SK-N-SH treated with all-trans-retinoic acid at 6 μM for 48 hours (cell line): ENCODE results near the gene PNLDC1.

Experiments used
- ARNTL ChIP-seq: fragments of 450-650 bp; formaldehyde crosslinking; IDR thresholded peaks from 2 replicates; pipeline ENCODE4 v1.5.0; 2020; ENCODE audit warnings: low read depth, mild to moderate bottlenecking, moderate library complexity, borderline replicate concordance
- BACH2 ChIP-seq: fragments of 250-450 bp; sonication (Bioruptor Pico); IDR thresholded peaks from 2 replicates; pipeline ENCODE4 v1.9.0; 2021; ENCODE audit warnings: mild to moderate bottlenecking, borderline replicate concordance
- CREB5 ChIP-seq: fragments of 250-450 bp; sonication (Bioruptor Pico); IDR thresholded peaks from 2 replicates; pipeline ENCODE4 v1.5.1; 2020; ENCODE audit warnings: low read depth, mild to moderate bottlenecking, moderate library complexity
- ESRRG ChIP-seq: fragments of 250-450 bp; sonication (Bioruptor Pico); IDR thresholded peaks from 2 replicates; pipeline ENCODE4 v1.6.1; 2021; ENCODE audit warnings: mild to moderate bottlenecking
- GLIS3 ChIP-seq: fragments of 250-450 bp; sonication (Bioruptor Pico); IDR thresholded peaks from 2 replicates; pipeline ENCODE4 v1.5.0; 2020; ENCODE audit warnings: mild to moderate bottlenecking, moderate library complexity
- OSR1 ChIP-seq: fragments of 250-450 bp; sonication (Bioruptor Pico); IDR thresholded peaks from 2 replicates; pipeline ENCODE4 v1.8.0; 2022; ENCODE audit warnings: moderate library complexity, mild to moderate bottlenecking, inconsistent platforms
- PATZ1 ChIP-seq: fragments of 250-450 bp; sonication (Bioruptor Pico); IDR thresholded peaks from 2 replicates; pipeline ENCODE4 v1.8.0; 2020; ENCODE audit warnings: mild to moderate bottlenecking, moderate library complexity, borderline replicate concordance
- RARB ChIP-seq: fragments of 250-450 bp; sonication (Bioruptor Pico); IDR thresholded peaks from 2 replicates; pipeline ENCODE4 v1.8.0; 2021; ENCODE audit warnings: mild to moderate bottlenecking, moderate library complexity
- ZFP3 ChIP-seq: fragments of 250-450 bp; sonication (Bioruptor Pico); IDR thresholded peaks from 2 replicates; pipeline ENCODE4 v1.5.0; 2020; ENCODE audit warnings: mild to moderate bottlenecking, moderate library complexity
- ZNF70 ChIP-seq: fragments of 450-650 bp; formaldehyde crosslinking; IDR thresholded peaks from 2 replicates; pipeline ENCODE4 v1.5.0; 2020; ENCODE audit warnings: mild to moderate bottlenecking, moderate library complexity
- ZNF8 ChIP-seq: fragments of 450-650 bp; formaldehyde crosslinking; IDR thresholded peaks from 2 replicates; pipeline ENCODE4 v1.5.0; 2020; ENCODE audit warnings: mild to moderate bottlenecking, moderate library complexity

- TF ChIP-seq CREB5 (no peak), ESRRG (no peak), ARNTL (CRISPR knock-in tag) (no peak), ZNF8 (CRISPR knock-in tag) (no peak), RARB (CRISPR knock-in tag) (no peak), GLIS3 (CRISPR knock-in tag) (no peak), OSR1 (no peak), ZNF70 (CRISPR knock-in tag) (no peak), ZFP3 (no peak), PATZ1 (CRISPR knock-in tag) (no peak), BACH2 (no peak)
These were observed 52.8 kb downstream of the PNLDC1 start for GRCh38 chr6:159852877-159853276.
